DND-41 (cell line): ENCODE measurements around the gene LLGL2.

Experiments
- ATAC-seq: fragments of 200-7000 bp; cut with Tn5 transposase; 3 replicates; pipeline ENCODE4 v1.9.1; 2021; ENCODE audit warnings: low read depth; ENCODE audit not compliant: insufficient read depth
- DNase-seq: peaks from one replicate; pipeline ENCODE4 v3.0.0-alpha.2; 2020
- H2AFZ ChIP-seq: 2 replicates; pipeline ENCODE4 v1.6.0; 2012; ENCODE audit warnings: low read depth, low read length
- H3K27ac ChIP-seq: 2 replicates; pipeline ENCODE4 v1.5.1; 2012; ENCODE audit warnings: low read length, inconsistent platforms
- H3K27me3 ChIP-seq: fragments of 200-600 bp; sonication (generic); 2 replicates; pipeline ENCODE4 v1.6.0; 2012; ENCODE audit warnings: low read length, mild to moderate bottlenecking, inconsistent platforms; ENCODE audit not compliant: insufficient read depth, poor library complexity
- H3K36me3 ChIP-seq: 2 replicates; pipeline ENCODE4 v1.5.1; 2012; ENCODE audit warnings: low read length, inconsistent platforms; ENCODE audit not compliant: insufficient read depth
- H3K4me1 ChIP-seq: 2 replicates; pipeline ENCODE4 v1.5.1; 2012; ENCODE audit warnings: mild to moderate bottlenecking, low read length; ENCODE audit not compliant: insufficient read depth
- H3K4me2 ChIP-seq: 2 replicates; pipeline ENCODE4 v1.6.0; 2012; ENCODE audit warnings: mild to moderate bottlenecking, moderate library complexity, low read length, inconsistent platforms; ENCODE audit not compliant: insufficient read depth
- H3K4me3 ChIP-seq, 2 experiments: fragments of 200-600 bp in 1 of 2; shearing (Covaris generic) in 1 of 2; 2 replicates each; pipeline ENCODE4 v1.5.1; 2012 to 2016; ENCODE audit warnings: inconsistent platforms in 2 of 2, low read length in 2 of 2, mild to moderate bottlenecking in 2 of 2, low read depth in 1 of 2, moderate library complexity in 1 of 2
- H3K79me2 ChIP-seq: 2 replicates; pipeline ENCODE4 v1.6.0; 2012; ENCODE audit warnings: low read length, inconsistent platforms; ENCODE audit not compliant: insufficient read depth
- H3K9ac ChIP-seq: 2 replicates; pipeline ENCODE4 v1.6.0; 2012; ENCODE audit warnings: low read depth, mild to moderate bottlenecking, inconsistent platforms, low read length, moderate library complexity
- H3K9me3 ChIP-seq: 2 replicates; pipeline ENCODE4 v1.5.1; 2012; ENCODE audit warnings: low read length, moderate library complexity, mild to moderate bottlenecking, inconsistent platforms; ENCODE audit not compliant: insufficient read depth, severe bottlenecking
- H4K20me1 ChIP-seq: 2 replicates; pipeline ENCODE4 v1.6.0; 2012; ENCODE audit warnings: low read length; ENCODE audit not compliant: insufficient read depth
- CTCF ChIP-seq: IDR thresholded peaks from 2 replicates; pipeline ENCODE4 v1.5.1; 2012; ENCODE audit warnings: borderline replicate concordance, low read length, moderate library complexity, mild to moderate bottlenecking; ENCODE audit not compliant: poor library complexity, severe bottlenecking; ENCODE audit errors: extremely low read depth
- EZH2 ChIP-seq: IDR thresholded peaks from 3 replicates; pipeline ENCODE4 v1.6.1; 2012; ENCODE audit warnings: borderline replicate concordance, low read depth, mild to moderate bottlenecking, moderate library complexity, low read length, inconsistent platforms; ENCODE audit not compliant: severe bottlenecking

Gene LLGL2

DNA sequence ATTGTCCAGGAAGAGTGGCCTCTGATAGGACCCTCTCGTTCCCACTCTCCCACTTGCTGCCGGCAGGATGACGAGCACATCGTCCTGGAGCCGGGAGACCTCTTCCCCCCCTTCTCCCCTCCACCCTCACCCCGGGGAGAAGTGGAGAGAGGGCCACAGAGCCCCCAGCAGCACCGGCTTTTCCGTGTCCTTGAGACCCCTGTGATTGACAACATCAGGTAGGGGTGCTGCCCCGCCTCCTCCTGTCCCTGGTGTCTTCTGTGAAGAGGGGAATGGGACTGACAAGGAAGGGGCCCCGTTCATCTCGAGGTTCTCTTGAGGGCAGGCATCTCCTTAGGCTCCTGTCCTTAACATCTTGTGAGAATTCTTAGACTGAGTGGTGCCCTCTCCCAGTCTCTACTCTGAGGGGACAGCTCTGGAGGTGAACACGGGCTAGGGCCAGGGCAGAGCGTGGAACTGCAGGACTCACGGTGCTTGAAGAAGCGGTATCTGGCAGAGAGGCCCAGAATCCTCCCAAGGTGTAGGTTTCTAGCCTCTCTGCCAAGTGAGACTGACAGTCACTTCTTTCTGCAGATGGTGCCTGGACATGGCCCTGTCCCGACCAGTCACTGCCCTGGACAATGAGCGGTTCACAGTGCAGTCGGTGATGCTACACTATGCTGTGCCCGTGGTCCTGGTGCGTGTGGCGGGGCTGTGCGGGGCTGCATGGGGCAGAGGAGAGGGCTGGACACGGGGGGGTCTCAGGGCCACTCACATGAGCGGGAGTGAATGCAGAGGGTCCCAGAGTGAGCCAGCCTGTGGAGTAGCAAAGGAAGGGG lies 36.6 kb upstream of the LLGL2 start:
- Histone ChIP-seq H3K4me1 (peaks cover 25% of the 10 kb centered on the region), H3K27me3 (no peaks in the 10 kb centered on the region), H3K4me2 (no peak overlapping the region), H3K4me3 (no peak overlapping the region), H3K9ac (no peak overlapping the region), H3K9me3 (no peaks in the 10 kb centered on the region), H3K36me3 (peaks cover 60% of the 10 kb centered on the region), H3K79me2 (peaks cover 10% of the 10 kb centered on the region), H3K27ac (no peak overlapping the region), H4K20me1 (0 out of 2 replicates have a peak, but pooled peaks cover 3% of the 10 kb centered on the region), H2AFZ (no peak overlapping the region)
- DNase-seq (no peak), ATAC-seq (no peak)
- TF ChIP-seq EZH2 (no peak), CTCF (no peak)

DNA sequence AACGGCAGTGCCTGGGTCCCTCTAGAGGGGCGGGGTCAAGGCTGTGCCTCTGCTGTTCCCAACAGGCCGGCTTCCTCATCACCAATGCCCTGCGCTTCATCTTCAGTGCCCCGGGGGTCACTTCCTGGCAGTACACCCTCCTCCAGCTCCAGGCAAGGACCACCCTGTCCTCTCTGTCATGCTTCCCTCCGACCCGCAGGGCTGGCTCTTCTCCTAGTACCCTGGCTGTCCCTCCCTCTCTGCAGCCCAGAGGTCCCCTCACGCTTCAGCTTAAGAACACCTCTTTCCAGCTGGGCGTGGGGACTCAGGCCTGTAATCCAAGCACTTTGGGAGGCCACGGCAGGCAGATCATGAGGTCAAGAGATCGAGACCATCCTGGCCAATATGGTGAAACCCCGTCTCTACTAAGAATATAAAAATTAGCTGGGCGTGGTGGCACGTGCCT lies 36.0 kb upstream of the LLGL2 start:
- no peak for ATAC-seq
- H3K36me3 ChIP-seq, result peaks cover 67% of the 10 kb centered on the region

GRCh38 chr17:75490173-75490743 lies 35.2 kb upstream of the LLGL2 start:
- Histone ChIP-seq H3K79me2 (peaks cover 9% of the 10 kb centered on the region; the same call in 1 of the 2 replicates), H3K9ac (no peak overlapping the region), H3K27ac (no peak overlapping the region)

More for the DNA sequence above, 36.0 kb upstream of the LLGL2 start:
- Histone ChIP-seq H3K4me1 (peaks cover 25% of the 10 kb centered on the region), H3K79me2 (peaks cover 10% of the 10 kb centered on the region; the same call in 1 of the 2 replicates), H3K27ac (no peak overlapping the region), H2AFZ (no peak overlapping the region), H3K9me3 (no peaks in the 10 kb centered on the region), H3K4me3 (no peak overlapping the region), H3K9ac (no peak overlapping the region), H3K27me3 (no peaks in the 10 kb centered on the region), H3K4me2 (no peak overlapping the region), H4K20me1 (0 out of 2 replicates have a peak, but pooled peaks cover 3% of the 10 kb centered on the region)
- no peak for DNase-seq
- TF ChIP-seq EZH2, result no peak
- TF ChIP-seq CTCF, result no peak

More at GRCh38 chr17:75490173-75490743, 35.2 kb upstream of the LLGL2 start:
- ATAC-seq, result no peak
- H3K36me3 ChIP-seq, result peaks cover 73% of the 10 kb centered on the region
- H3K4me2 ChIP-seq, result no peak overlapping the region
- no peak overlapping the region for H3K4me3 ChIP-seq
- H3K9me3 ChIP-seq, result no peaks in the 10 kb centered on the region
- H4K20me1 ChIP-seq, result 0 out of 2 replicates have a peak, but pooled peaks cover 3% of the 10 kb centered on the region
- TF ChIP-seq CTCF (no peak), EZH2 (no peak)
- no peaks in the 10 kb centered on the region for H3K27me3 ChIP-seq
- no peak for DNase-seq
- H3K4me1 ChIP-seq, result peaks cover 25% of the 10 kb centered on the region
- H2AFZ ChIP-seq, result no peak overlapping the region
